ENCODE measurements around the gene CLBA1. TPM values are rescaled to one million over a fixed set of nuclear protein-coding genes. Genes with fewer than 3 reads are reported as not detected.
"Not testable (repeated sequence)": the region's sequence is repeated elsewhere in the genome, so short reads cannot be mapped to it uniquely, and the experiment has no call there.

CLBA1 gene
- total RNA-seq, 2 experiments from 2014 or later: 0.82 to 1.2 TPM

GRCh38 chr14:104948736-104949031 lies 36.9 kb upstream of the CLBA1 start:
- H3K9me2 ChIP-seq (ENCODE audit: insufficient read depth, low read length): no peaks in the 10 kb centered on the region
- H2AFZ ChIP-seq (ENCODE audit: low read length): no peak overlapping the region
- intact Hi-C loops (cut with micrococcal nuclease; ENCODE audit: unreplicated experiment): no loop called here
- no peak overlapping the region for H3K4me3 ChIP-seq (ENCODE audit: low read depth, low read length, poor library complexity, severe bottlenecking)
- no peaks in the 10 kb centered on the region for H3K36me3 ChIP-seq (ENCODE audit: insufficient read depth, low read length)
- no peaks in the 10 kb centered on the region for H3K4me1 ChIP-seq (ENCODE audit: insufficient read depth, low read length, poor library complexity, severe bottlenecking)
- BruUV-seq (replicated peaks): no TSS peak
- H3K9me3 ChIP-seq (ENCODE audit: low read length): no peaks in the 10 kb centered on the region
- no peak overlapping the region for H3K27ac ChIP-seq (ENCODE audit: low read depth, low read length, poor library complexity, severe bottlenecking)
- TF ChIP-seq CTCF (conservative IDR thresholded peaks at IDR 0.05; ENCODE audit: low read length) (no peak), EZH2phosphoT487 (IDR thresholded peaks at IDR 0.05; ENCODE audit: borderline replicate concordance, low read depth, low read length) (no peak)
- no peaks in the 10 kb centered on the region for H4K20me1 ChIP-seq (ENCODE audit: insufficient read depth, low read length)
- ChIA-PET CTCF (ENCODE audit: unreplicated experiment) (no interaction called here), POLR2A (no interaction called here)
- no peaks in the 10 kb centered on the region for H3K79me2 ChIP-seq (ENCODE audit: insufficient read depth, low read depth, low read length)
- no peak overlapping the region for H3K4me2 ChIP-seq (ENCODE audit: low read length)
- no peak for DNase-seq (ENCODE audit: low spot score)

- DNase-seq (ENCODE audit: low spot score); H3K4me1 ChIP-seq (ENCODE audit: insufficient read depth, low read length, poor library complexity, severe bottlenecking); H3K79me2 ChIP-seq (ENCODE audit: insufficient read depth, low read depth, low read length); H2AFZ ChIP-seq (ENCODE audit: low read length); BruUV-seq (replicated peaks); H3K4me3 ChIP-seq (ENCODE audit: low read depth, low read length, poor library complexity, severe bottlenecking); H3K9me3 ChIP-seq (ENCODE audit: low read length); H3K4me2 ChIP-seq (ENCODE audit: low read length); H4K20me1 ChIP-seq (ENCODE audit: insufficient read depth, low read length); CTCF ChIA-PET (ENCODE audit: unreplicated experiment); H3K27ac ChIP-seq (ENCODE audit: low read depth, low read length, poor library complexity, severe bottlenecking); H3K36me3 ChIP-seq (ENCODE audit: insufficient read depth, low read length); H3K9me2 ChIP-seq (ENCODE audit: insufficient read depth, low read length); POLR2A ChIA-PET; intact Hi-C loops (cut with micrococcal nuclease; ENCODE audit: unreplicated experiment): not testable (repeated sequence)
Measured at GRCh38 chr14:104949406-104949955, 36.1 kb upstream of the CLBA1 start.

GRCh38 chr14:104950021-104950420 lies 35.6 kb upstream of the CLBA1 start:
- ChIA-PET POLR2A (no interaction called here), CTCF (ENCODE audit: unreplicated experiment) (no interaction called here)
- no TSS peak for BruUV-seq (replicated peaks)
- Histone ChIP-seq H4K20me1 (ENCODE audit: insufficient read depth, low read length) (no peaks in the 10 kb centered on the region), H3K27ac (ENCODE audit: low read depth, low read length, poor library complexity, severe bottlenecking) (no peak overlapping the region), H3K4me1 (ENCODE audit: insufficient read depth, low read length, poor library complexity, severe bottlenecking) (no peaks in the 10 kb centered on the region), H3K9me3 (ENCODE audit: low read length) (no peaks in the 10 kb centered on the region), H3K4me2 (ENCODE audit: low read length) (no peak overlapping the region), H3K36me3 (ENCODE audit: insufficient read depth, low read length) (no peaks in the 10 kb centered on the region), H2AFZ (ENCODE audit: low read length) (no peak overlapping the region), H3K79me2 (ENCODE audit: insufficient read depth, low read depth, low read length) (no peaks in the 10 kb centered on the region), H3K9me2 (ENCODE audit: insufficient read depth, low read length) (no peaks in the 10 kb centered on the region), H3K4me3 (ENCODE audit: low read depth, low read length, poor library complexity, severe bottlenecking) (no peak overlapping the region)
- no peak for TF ChIP-seq CTCF (conservative IDR thresholded peaks at IDR 0.05; ENCODE audit: low read length)
- no peak for TF ChIP-seq EZH2phosphoT487 (IDR thresholded peaks at IDR 0.05; ENCODE audit: borderline replicate concordance, low read depth, low read length)
- intact Hi-C loops (cut with micrococcal nuclease; ENCODE audit: unreplicated experiment): no loop called here
- no peak for DNase-seq (ENCODE audit: low spot score)

- DNase-seq (ENCODE audit: low spot score); CTCF ChIA-PET (ENCODE audit: unreplicated experiment): not testable (repeated sequence)
Measured at GRCh38 chr14:104950701-104951100, 34.9 kb upstream of the CLBA1 start.

GRCh38 chr14:104951863-104952657 lies 33.5 kb upstream of the CLBA1 start:
- H3K4me2 ChIP-seq (ENCODE audit: low read length); H3K4me1 ChIP-seq (ENCODE audit: insufficient read depth, low read length, poor library complexity, severe bottlenecking); H3K9me3 ChIP-seq (ENCODE audit: low read length); POLR2A ChIA-PET; DNase-seq (ENCODE audit: low spot score); CTCF ChIA-PET (ENCODE audit: unreplicated experiment); H3K9me2 ChIP-seq (ENCODE audit: insufficient read depth, low read length); H3K4me3 ChIP-seq (ENCODE audit: low read depth, low read length, poor library complexity, severe bottlenecking); H3K27ac ChIP-seq (ENCODE audit: low read depth, low read length, poor library complexity, severe bottlenecking); H3K79me2 ChIP-seq (ENCODE audit: insufficient read depth, low read depth, low read length); H2AFZ ChIP-seq (ENCODE audit: low read length); intact Hi-C loops (cut with micrococcal nuclease; ENCODE audit: unreplicated experiment); H4K20me1 ChIP-seq (ENCODE audit: insufficient read depth, low read length); H3K36me3 ChIP-seq (ENCODE audit: insufficient read depth, low read length); BruUV-seq (replicated peaks): not testable (repeated sequence)

More at GRCh38 chr14:104950701-104951100, 34.9 kb upstream of the CLBA1 start:
- H2AFZ ChIP-seq (ENCODE audit: low read length); H3K4me3 ChIP-seq (ENCODE audit: low read depth, low read length, poor library complexity, severe bottlenecking); H3K4me2 ChIP-seq (ENCODE audit: low read length); H4K20me1 ChIP-seq (ENCODE audit: insufficient read depth, low read length); H3K9me3 ChIP-seq (ENCODE audit: low read length); H3K4me1 ChIP-seq (ENCODE audit: insufficient read depth, low read length, poor library complexity, severe bottlenecking); intact Hi-C loops (cut with micrococcal nuclease; ENCODE audit: unreplicated experiment); H3K27ac ChIP-seq (ENCODE audit: low read depth, low read length, poor library complexity, severe bottlenecking); H3K79me2 ChIP-seq (ENCODE audit: insufficient read depth, low read depth, low read length); POLR2A ChIA-PET; H3K36me3 ChIP-seq (ENCODE audit: insufficient read depth, low read length); H3K9me2 ChIP-seq (ENCODE audit: insufficient read depth, low read length); BruUV-seq (replicated peaks): not testable (repeated sequence)
